Transverse colon (tissue), 4 donors: Measurements from ENCODE around the gene ANP32A.

Experiments used
- EP300 ChIP-seq: sonication (generic); formaldehyde crosslinking; IDR thresholded peaks from one replicate; pipeline ENCODE4 v1.6.1; 2017; ENCODE audit warnings: antibody characterized with exemption, low read depth
- POLR2A ChIP-seq: fragments of 450-650 bp; IDR thresholded peaks from one replicate; pipeline ENCODE4 v1.6.1; 2016; ENCODE audit warnings: antibody characterized with exemption, mild to moderate bottlenecking, moderate library complexity
- POLR2AphosphoS5 ChIP-seq, 3 donors: sonication (generic); formaldehyde crosslinking; IDR thresholded peaks; one replicate each; pipeline ENCODE4 v1.6.1; 2016; ENCODE audit warnings: antibody characterized with exemption in 3 of 3
- TF ChIP-seq, protein P1 (sequence below), 5 experiments: fragments of 200-600 bp in 3 of 5; fragments of 450-650 bp in 2 of 5; sonication (generic) in 3 of 5; IDR thresholded peaks; 1 replicate in 2 of 5; 2 replicates in 3 of 5; pipeline ENCODE4 v1.5.1; 2016 to 2017; ENCODE audit warnings: antibody characterized with exemption in 5 of 5, inconsistent platforms in 3 of 5, mild to moderate bottlenecking in 2 of 5, moderate library complexity in 1 of 5

DNA sequence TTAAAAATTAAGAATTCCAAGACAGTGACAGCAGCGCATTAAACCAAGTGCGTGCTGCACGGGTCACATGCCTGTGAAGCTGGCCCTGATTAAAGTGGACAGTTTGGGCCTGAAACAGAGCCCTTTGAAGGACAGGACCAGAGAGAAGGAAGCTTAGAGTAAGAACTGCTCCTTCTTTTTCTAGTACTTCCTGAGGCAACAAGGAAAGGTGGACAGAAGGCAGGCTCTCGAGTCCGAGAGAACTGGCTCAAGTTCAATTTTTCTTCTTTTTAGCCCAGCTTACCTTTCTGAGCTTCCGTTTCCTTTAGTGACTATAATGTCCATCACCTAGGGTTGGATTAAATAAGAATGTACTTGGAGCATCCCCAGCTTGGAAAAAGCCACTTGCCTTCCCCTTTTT, 26.9 kb downstream of the ANP32A start:
- TF ChIP-seq, protein P1, sequence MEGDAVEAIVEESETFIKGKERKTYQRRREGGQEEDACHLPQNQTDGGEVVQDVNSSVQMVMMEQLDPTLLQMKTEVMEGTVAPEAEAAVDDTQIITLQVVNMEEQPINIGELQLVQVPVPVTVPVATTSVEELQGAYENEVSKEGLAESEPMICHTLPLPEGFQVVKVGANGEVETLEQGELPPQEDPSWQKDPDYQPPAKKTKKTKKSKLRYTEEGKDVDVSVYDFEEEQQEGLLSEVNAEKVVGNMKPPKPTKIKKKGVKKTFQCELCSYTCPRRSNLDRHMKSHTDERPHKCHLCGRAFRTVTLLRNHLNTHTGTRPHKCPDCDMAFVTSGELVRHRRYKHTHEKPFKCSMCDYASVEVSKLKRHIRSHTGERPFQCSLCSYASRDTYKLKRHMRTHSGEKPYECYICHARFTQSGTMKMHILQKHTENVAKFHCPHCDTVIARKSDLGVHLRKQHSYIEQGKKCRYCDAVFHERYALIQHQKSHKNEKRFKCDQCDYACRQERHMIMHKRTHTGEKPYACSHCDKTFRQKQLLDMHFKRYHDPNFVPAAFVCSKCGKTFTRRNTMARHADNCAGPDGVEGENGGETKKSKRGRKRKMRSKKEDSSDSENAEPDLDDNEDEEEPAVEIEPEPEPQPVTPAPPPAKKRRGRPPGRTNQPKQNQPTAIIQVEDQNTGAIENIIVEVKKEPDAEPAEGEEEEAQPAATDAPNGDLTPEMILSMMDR (IDR thresholded peaks at IDR 0.05): no peak
- TF ChIP-seq POLR2A (no peak), EP300 (no peak), POLR2AphosphoS5 (IDR thresholded peaks at IDR 0.05) (no peak)
